HepG2 (cell line): ENCODE measurements around the gene SEMA6B. TPM values are rescaled to one million over a fixed set of nuclear protein-coding genes. Genes with fewer than 3 reads are reported as not detected.
A peak's percentile ranks its signal among the peaks of the same experiment; 100 is the strongest.

ENCODE experiments used
- CREBL2 ChIP-seq: sonication (generic); formaldehyde crosslinking; IDR thresholded peaks from 2 replicates; pipeline ENCODE4 v1.8.1; 2023; ENCODE audit warnings: missing genetic modification reagents, mild to moderate bottlenecking, borderline replicate concordance
- DR1 ChIP-seq: sonication (generic); formaldehyde crosslinking; IDR thresholded peaks from 2 replicates; pipeline ENCODE4 v1.8.0; 2021; ENCODE audit warnings: mild to moderate bottlenecking, missing genetic modification reagents, inconsistent platforms
- MLX ChIP-seq: IDR thresholded peaks from 2 replicates; pipeline ENCODE4 v1.6.1; 2016
- MNT ChIP-seq: fragments of 450-650 bp; IDR thresholded peaks from 2 replicates; pipeline ENCODE4 v1.6.1; 2016
- NCOA2 ChIP-seq: sonication (generic); formaldehyde crosslinking; IDR thresholded peaks from 2 replicates; pipeline ENCODE4 v1.8.0; 2022; ENCODE audit warnings: inconsistent platforms
- PHF8 ChIP-seq: sonication (generic); formaldehyde crosslinking; IDR thresholded peaks from 2 replicates; pipeline ENCODE4 v1.5.0; 2020; ENCODE audit warnings: missing genetic modification reagents
- PITX1 ChIP-seq: sonication (generic); formaldehyde crosslinking; IDR thresholded peaks from 2 replicates; pipeline ENCODE4 v1.5.1; 2020; ENCODE audit warnings: mild to moderate bottlenecking, missing genetic modification reagents
- POLR2A ChIP-seq, 2 experiments: IDR thresholded peaks; 2 replicates each; pipeline ENCODE4 v1.6.1; 2011; ENCODE audit warnings: low read depth in 2 of 2, low read length in 2 of 2, mild to moderate bottlenecking in 1 of 2, moderate library complexity in 1 of 2; ENCODE audit not compliant: insufficient read depth in 1 of 2
- SKIL ChIP-seq: sonication (generic); formaldehyde crosslinking; IDR thresholded peaks from 2 replicates; pipeline ENCODE4 v1.8.0; 2022; ENCODE audit warnings: missing genetic modification reagents, mild to moderate bottlenecking, moderate library complexity, borderline replicate concordance
- TBX3 ChIP-seq: fragments of 450-650 bp; IDR thresholded peaks from 2 replicates; pipeline ENCODE4 v1.6.1; 2017; ENCODE audit warnings: antibody characterized with exemption, mild to moderate bottlenecking, inconsistent platforms, borderline replicate concordance
- TFAP4 ChIP-seq: sonication (generic); IDR thresholded peaks from 2 replicates; pipeline ENCODE4 v1.6.1; 2016; ENCODE audit warnings: low read depth, borderline replicate concordance
- ZBTB7A ChIP-seq: sonication (generic); formaldehyde crosslinking; IDR thresholded peaks from 2 replicates; pipeline ENCODE4 v1.8.0; 2022; ENCODE audit warnings: mild to moderate bottlenecking, missing genetic modification reagents
- ZFP90 ChIP-seq: sonication (generic); formaldehyde crosslinking; IDR thresholded peaks from 2 replicates; pipeline ENCODE4 v1.8.0; 2022; ENCODE audit warnings: missing genetic modification reagents, mild to moderate bottlenecking, inconsistent platforms, borderline replicate concordance
- ZFY ChIP-seq: sonication (generic); formaldehyde crosslinking; IDR thresholded peaks from 2 replicates; pipeline ENCODE4 v1.4.0; 2020; ENCODE audit warnings: missing genetic modification reagents
- ZGPAT ChIP-seq: IDR thresholded peaks from 2 replicates; pipeline ENCODE4 v1.6.1; 2016; ENCODE audit warnings: mild to moderate bottlenecking
- ZNF274 ChIP-seq: sonication (generic); formaldehyde crosslinking; IDR thresholded peaks from 2 replicates; pipeline ENCODE4 v1.5.1; 2020; ENCODE audit warnings: mild to moderate bottlenecking, missing genetic modification reagents
- ZNF280B ChIP-seq: sonication (generic); formaldehyde crosslinking; IDR thresholded peaks from 2 replicates; pipeline ENCODE4 v1.5.0; 2020; ENCODE audit warnings: missing genetic modification reagents, mild to moderate bottlenecking, borderline replicate concordance
- ZNF550 ChIP-seq: sonication (generic); formaldehyde crosslinking; IDR thresholded peaks from 2 replicates; pipeline ENCODE4 v1.4.0; 2020; ENCODE audit warnings: mild to moderate bottlenecking, missing genetic modification reagents, borderline replicate concordance
- ZSCAN21 ChIP-seq: sonication (generic); formaldehyde crosslinking; IDR thresholded peaks from 2 replicates; pipeline ENCODE4 v1.8.0; 2022; ENCODE audit warnings: mild to moderate bottlenecking, missing genetic modification reagents, moderate library complexity, borderline replicate concordance
- polyA plus RNA-seq, 8 experiments: library from polyadenylated mRNA; depleted of rRNA in 3 of 8; stranded (reverse) in 7 of 8; unstranded in 1 of 8; fragments of >200 nt; fragmentation: Illumina TruSeq in 4 of 8; extraction: Trizol in 4 of 8; gene quantifications; 2 replicates each; pipeline versions ENCODE4 v1.2.1 to v1.2.3, GENCODE V29; 2011 to 2016; ENCODE audit warnings: low read depth in 4 of 8, missing spikeins in 1 of 8, mixed read lengths in 1 of 8; ENCODE audit not compliant: insufficient read depth in 1 of 8
- total RNA-seq, 5 experiments: library from RNA; depleted of rRNA; stranded (reverse); fragments of >200 nt; fragmentation: Illumina TruSeq; extraction: Trizol; gene quantifications; 2 replicates each; pipeline ENCODE4 v1.2.3, GENCODE V29; 2016; ENCODE audit warnings: low read depth in 1 of 5

Gene SEMA6B
- total and polyA plus RNA-seq, 2 of the 13 experiments (the other 11 are each of a cell fraction or from before 2014, with no cell fraction given) = 45.5 to 67.1 TPM

- TF ChIP-seq ZGPAT (peak; percentile 53), ZBTB7A (CRISPR knock-in tag) (peak; percentile 32; the same call in 1 of the 2 replicates), PHF8 (CRISPR knock-in tag) (peak; percentile 40; the same call in 1 of the 2 replicates), ZNF550 (peak; percentile 57; the same call in 1 of the 2 replicates), ZNF280B (CRISPR knock-in tag) (peak; percentile 39; the same call in 1 of the 2 replicates), MNT (peak; percentile 59; the same call in 1 of the 2 replicates), ZFP90 (CRISPR knock-in tag) (no peak), CREBL2 (CRISPR knock-in tag) (no peak), TFAP4 (peak; percentile 26; the same call in 1 of the 2 replicates), PITX1 (CRISPR knock-in tag) (0 out of 2 replicates have a peak, but pooled peaks have one; percentile 32), DR1 (CRISPR knock-in tag) (peak; percentile 75; the same call in 1 of the 2 replicates), NCOA2 (no peak), SKIL (CRISPR knock-in tag) (0 out of 2 replicates have a peak, but pooled peaks have one; percentile 23), ZFY (CRISPR knock-in tag) (peak; percentile 81), ZSCAN21 (peak; percentile 43; the same call in 1 of the 2 replicates), MLX (CRISPR knock-in tag) (no peak), TBX3 (peak; percentile 45; the same call in 1 of the 2 replicates), ZNF274 (CRISPR knock-in tag) (0 out of 2 replicates have a peak, but pooled peaks have one; percentile 4), POLR2A (IDR thresholded peaks at IDR 0.05; ENCODE audit: insufficient read depth in 1 of 2, low read depth in 2 of 2, low read length in 2 of 2) (peak; percentile 50 to 52; a peak in 3 of 4 replicates)
Observed at GRCh38 chr19:4518345-4519171, 40.9 kb downstream of the SEMA6B start, which contains the start of gene PLIN4 (continued).
